OCI-LY3 (cell line): Measurements from ENCODE around the gene DNAH10.

Experiments used
- H2AFZ ChIP-seq: fragments of 200-600, 300-600 bp; shearing (Covaris generic); 2 replicates; pipeline ENCODE4 v1.6.0; 2014; ENCODE audit warnings: antibody characterized with exemption, low read depth, low read length
- H3K27ac ChIP-seq: fragments of 200-600, 300-600 bp; sonication (generic); 2 replicates; pipeline ENCODE4 v1.5.1; 2014; ENCODE audit warnings: mild to moderate bottlenecking, low read length, moderate library complexity, mixed read lengths
- H3K27me3 ChIP-seq: fragments of 200-600, 300-600 bp; sonication (generic); 2 replicates; pipeline ENCODE4 v1.6.1; 2014; ENCODE audit warnings: low read depth, low read length, mixed read lengths
- H3K36me3 ChIP-seq: fragments of 200-600, 300-600 bp; sonication (generic); replicated peaks from 2 replicates; pipeline ENCODE3; 2014; ENCODE audit warnings: low read depth, low read length, mixed read lengths
- H3K4me1 ChIP-seq: fragments of 300-600, 200-600 bp; sonication (generic); 2 replicates; pipeline ENCODE4 v1.6.1; 2014; ENCODE audit warnings: low read length, mixed read lengths
- H3K4me2 ChIP-seq: fragments of 200-600, 300-600 bp; sonication (generic); 2 replicates; pipeline ENCODE4 v1.6.1; 2014; ENCODE audit warnings: low read length, mixed read lengths
- H3K4me3 ChIP-seq: fragments of 300-600, 200-600 bp; sonication (generic); 2 replicates; pipeline ENCODE4 v1.5.1; 2014; ENCODE audit warnings: antibody characterized with exemption, mild to moderate bottlenecking, low read length, moderate library complexity
- H3K79me2 ChIP-seq: fragments of 300-600, 200-600 bp; shearing (Covaris generic); 2 replicates; pipeline ENCODE4 v1.6.1; 2014; ENCODE audit warnings: mild to moderate bottlenecking, low read length, mixed read lengths
- H3K9ac ChIP-seq: fragments of 300-600, 200-600 bp; shearing (Covaris generic); 2 replicates; pipeline ENCODE4 v1.6.0; 2014; ENCODE audit warnings: mild to moderate bottlenecking, low read length, moderate library complexity
- H3K9me3 ChIP-seq: fragments of 200-600, 300-600 bp; shearing (Covaris generic); 2 replicates; pipeline ENCODE4 v1.6.1; 2014; ENCODE audit warnings: low read length, mixed read lengths; ENCODE audit not compliant: insufficient read depth
- H4K20me1 ChIP-seq: fragments of 200-600, 300-600 bp; sonication (generic); 2 replicates; pipeline ENCODE4 v1.6.1; 2016; ENCODE audit warnings: low read length, mixed read lengths; ENCODE audit not compliant: insufficient read depth
- EZH2phosphoT487 ChIP-seq: fragments of 200-600 bp; shearing (Covaris generic); IDR thresholded peaks from 2 replicates; pipeline ENCODE4 v1.6.1; 2018; ENCODE audit warnings: antibody characterized with exemption, mixed run types, low read depth
- TF ChIP-seq, protein P1 (sequence below): fragments of 200-600, 300-600 bp; sonication (generic); IDR thresholded peaks from 2 replicates; pipeline ENCODE4 v1.5.1; 2014; ENCODE audit warnings: antibody characterized with exemption, low read length, low read depth

Gene DNAH10

DNA sequence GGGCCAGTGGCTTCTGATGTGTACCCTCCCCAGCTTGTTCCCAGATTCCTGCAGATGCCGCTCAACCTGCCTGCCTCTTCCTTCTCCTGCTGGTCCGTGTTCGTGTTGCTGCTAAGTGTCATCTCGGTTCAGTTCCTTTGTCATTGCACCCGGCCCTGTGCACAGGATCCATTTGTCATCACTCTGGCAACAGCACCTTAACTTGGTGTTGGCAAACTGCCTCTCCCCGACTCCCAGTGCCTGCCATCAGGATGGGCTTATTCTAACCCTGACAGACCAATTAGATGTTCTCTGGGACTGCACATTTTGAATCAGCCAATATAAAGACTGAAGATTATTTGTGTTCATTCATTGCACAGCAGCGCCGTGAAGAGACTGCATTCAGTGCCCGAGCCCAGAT lies 137.3 kb downstream of the DNAH10 start:
- Histone ChIP-seq H3K4me1 (no peaks in the 10 kb centered on the region), H4K20me1 (no peaks in the 10 kb centered on the region), H3K36me3 (no peaks in the 10 kb centered on the region), H3K9me3 (no peaks in the 10 kb centered on the region), H3K79me2 (no peaks in the 10 kb centered on the region), H3K9ac (no peak overlapping the region), H3K27ac (no peak overlapping the region), H2AFZ (no peak overlapping the region), H3K4me3 (no peak overlapping the region), H3K4me2 (no peak overlapping the region), H3K27me3 (peaks cover 14% of the 10 kb centered on the region)
- no peak for TF ChIP-seq EZH2phosphoT487
- TF ChIP-seq, protein P1, sequence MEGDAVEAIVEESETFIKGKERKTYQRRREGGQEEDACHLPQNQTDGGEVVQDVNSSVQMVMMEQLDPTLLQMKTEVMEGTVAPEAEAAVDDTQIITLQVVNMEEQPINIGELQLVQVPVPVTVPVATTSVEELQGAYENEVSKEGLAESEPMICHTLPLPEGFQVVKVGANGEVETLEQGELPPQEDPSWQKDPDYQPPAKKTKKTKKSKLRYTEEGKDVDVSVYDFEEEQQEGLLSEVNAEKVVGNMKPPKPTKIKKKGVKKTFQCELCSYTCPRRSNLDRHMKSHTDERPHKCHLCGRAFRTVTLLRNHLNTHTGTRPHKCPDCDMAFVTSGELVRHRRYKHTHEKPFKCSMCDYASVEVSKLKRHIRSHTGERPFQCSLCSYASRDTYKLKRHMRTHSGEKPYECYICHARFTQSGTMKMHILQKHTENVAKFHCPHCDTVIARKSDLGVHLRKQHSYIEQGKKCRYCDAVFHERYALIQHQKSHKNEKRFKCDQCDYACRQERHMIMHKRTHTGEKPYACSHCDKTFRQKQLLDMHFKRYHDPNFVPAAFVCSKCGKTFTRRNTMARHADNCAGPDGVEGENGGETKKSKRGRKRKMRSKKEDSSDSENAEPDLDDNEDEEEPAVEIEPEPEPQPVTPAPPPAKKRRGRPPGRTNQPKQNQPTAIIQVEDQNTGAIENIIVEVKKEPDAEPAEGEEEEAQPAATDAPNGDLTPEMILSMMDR: no peak

DNA sequence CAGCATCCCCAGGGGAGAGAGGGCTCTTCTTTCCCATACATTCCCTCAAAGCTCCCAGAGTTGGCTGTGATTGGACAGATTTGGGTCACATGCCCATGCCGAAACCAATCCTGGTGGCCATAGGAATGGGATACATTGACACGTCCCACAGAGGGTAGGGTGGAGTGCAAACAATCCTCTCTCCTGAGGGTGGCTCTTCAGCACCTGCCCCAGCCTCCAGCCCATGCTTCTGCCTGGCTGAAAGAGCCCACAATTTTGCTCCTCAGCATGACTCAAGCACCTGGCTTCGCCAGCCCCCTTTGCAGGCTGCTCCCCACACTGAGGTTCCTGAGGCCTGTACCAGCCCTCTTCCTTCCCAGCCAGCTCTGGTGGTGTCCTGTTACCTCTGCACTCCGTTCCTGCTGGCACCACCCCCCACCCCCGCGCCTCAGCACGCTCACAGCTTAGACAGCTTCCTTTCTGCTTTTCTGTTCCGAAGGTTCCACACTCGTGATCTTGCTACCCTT lies 138.8 kb downstream of the DNAH10 start:
- no peaks in the 10 kb centered on the region for H4K20me1 ChIP-seq
- H3K9ac ChIP-seq: no peak overlapping the region
- H3K27me3 ChIP-seq: peaks cover 17% of the 10 kb centered on the region
- no peaks in the 10 kb centered on the region for H3K79me2 ChIP-seq
- no peak overlapping the region for H3K27ac ChIP-seq
- H2AFZ ChIP-seq: no peak overlapping the region
- H3K4me1 ChIP-seq: peaks cover 7% of the 10 kb centered on the region
- H3K4me2 ChIP-seq: no peak overlapping the region
- no peak overlapping the region for H3K4me3 ChIP-seq
- no peaks in the 10 kb centered on the region for H3K9me3 ChIP-seq
- TF ChIP-seq EZH2phosphoT487: no peak
- TF ChIP-seq, protein P1: no peak
- H3K36me3 ChIP-seq: no peaks in the 10 kb centered on the region

DNA sequence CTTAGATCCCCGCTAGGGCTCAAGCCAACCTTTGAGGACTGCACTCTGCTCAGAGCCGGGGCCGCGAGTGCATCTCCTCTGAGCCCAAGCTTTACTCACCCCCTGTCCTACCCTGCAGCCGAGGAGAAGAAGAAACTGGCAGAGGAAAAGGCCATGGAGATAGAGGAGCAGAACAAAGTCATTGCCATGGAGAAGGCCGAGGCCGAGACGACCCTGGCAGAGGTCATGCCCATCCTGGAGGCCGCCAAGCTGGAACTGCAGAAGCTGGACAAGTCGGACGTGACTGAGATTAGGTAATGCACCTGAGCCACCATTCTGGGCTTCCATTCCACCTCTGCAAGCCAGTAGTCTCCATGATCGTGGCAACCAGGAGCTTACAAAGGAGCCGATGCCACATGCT lies 140.7 kb downstream of the DNAH10 start:
- Histone ChIP-seq H3K4me2 (no peak overlapping the region), H3K36me3 (no peaks in the 10 kb centered on the region), H2AFZ (no peak overlapping the region), H3K4me3 (no peak overlapping the region), H3K79me2 (no peaks in the 10 kb centered on the region), H4K20me1 (no peaks in the 10 kb centered on the region), H3K27ac (no peak overlapping the region), H3K27me3 (peaks cover 17% of the 10 kb centered on the region), H3K4me1 (peaks cover 7% of the 10 kb centered on the region), H3K9ac (no peak overlapping the region), H3K9me3 (no peaks in the 10 kb centered on the region)
- TF ChIP-seq EZH2phosphoT487: no peak
- TF ChIP-seq, protein P1: no peak

DNA sequence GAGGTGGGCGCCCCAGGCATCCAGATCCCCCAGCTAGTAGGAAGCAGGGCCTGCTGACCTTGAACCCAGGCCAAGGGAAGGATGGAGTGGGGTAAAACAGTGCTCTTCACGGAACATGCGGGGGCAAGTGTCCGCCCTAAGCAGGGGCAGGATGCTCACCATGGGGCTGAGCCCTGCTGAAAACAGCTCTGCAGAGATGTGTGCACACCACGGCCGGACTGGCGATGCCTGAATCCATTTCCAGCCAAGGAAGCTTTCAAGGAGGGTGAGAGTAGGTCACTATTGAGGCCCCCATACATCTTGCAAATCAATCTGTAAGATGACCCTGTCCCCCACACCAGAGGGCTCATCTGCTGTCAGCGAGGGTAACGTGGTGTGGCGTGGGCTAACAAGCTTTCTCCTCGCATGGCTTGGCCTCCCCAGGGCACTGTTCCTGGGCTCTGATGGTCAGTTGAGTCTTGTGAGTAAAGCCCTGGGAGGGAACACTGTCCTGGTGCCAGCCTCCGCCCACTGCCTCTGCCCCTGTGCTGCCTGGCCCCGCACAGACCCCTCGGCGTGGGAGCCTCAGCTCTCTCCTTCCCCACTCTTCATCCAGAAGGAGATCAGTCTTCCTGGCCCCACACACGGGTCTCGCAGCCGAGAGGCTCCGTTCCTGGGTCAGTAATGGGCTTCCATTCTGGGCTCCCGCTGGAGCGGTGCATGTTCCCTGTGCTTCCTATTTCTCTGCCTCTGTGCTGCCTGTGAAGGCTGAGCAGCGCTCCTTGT lies 141.4 kb downstream of the DNAH10 start:
- Histone ChIP-seq H3K9ac (no peak overlapping the region), H3K4me3 (no peak overlapping the region), H3K4me1 (peaks cover 7% of the 10 kb centered on the region), H3K79me2 (no peaks in the 10 kb centered on the region), H3K27ac (no peak overlapping the region), H3K36me3 (no peaks in the 10 kb centered on the region), H4K20me1 (no peaks in the 10 kb centered on the region), H3K27me3 (peaks cover 17% of the 10 kb centered on the region), H3K4me2 (no peak overlapping the region), H3K9me3 (no peaks in the 10 kb centered on the region), H2AFZ (no peak overlapping the region)
- TF ChIP-seq, protein P1: no peak
- TF ChIP-seq EZH2phosphoT487: no peak
